Activated CD4-positive, alpha-beta T cell treated with anti-CD3 and anti-CD28 coated beads, Interleukin-2, Interleukin-4, amounts not matched to agents 100 ng/mL and 50 ng/mL, durations not matched to agents 16 hours and 8 hours (primary cell): ENCODE data around the gene C16orf78.
A peak's percentile ranks its signal among the peaks of the same experiment; 100 is the strongest.

Experiments
- DNase-seq: peaks from one replicate; pipeline ENCODE4 v3.0.0-alpha.2; 2020; ENCODE audit warnings: low spot score

Gene C16orf78

DNA sequence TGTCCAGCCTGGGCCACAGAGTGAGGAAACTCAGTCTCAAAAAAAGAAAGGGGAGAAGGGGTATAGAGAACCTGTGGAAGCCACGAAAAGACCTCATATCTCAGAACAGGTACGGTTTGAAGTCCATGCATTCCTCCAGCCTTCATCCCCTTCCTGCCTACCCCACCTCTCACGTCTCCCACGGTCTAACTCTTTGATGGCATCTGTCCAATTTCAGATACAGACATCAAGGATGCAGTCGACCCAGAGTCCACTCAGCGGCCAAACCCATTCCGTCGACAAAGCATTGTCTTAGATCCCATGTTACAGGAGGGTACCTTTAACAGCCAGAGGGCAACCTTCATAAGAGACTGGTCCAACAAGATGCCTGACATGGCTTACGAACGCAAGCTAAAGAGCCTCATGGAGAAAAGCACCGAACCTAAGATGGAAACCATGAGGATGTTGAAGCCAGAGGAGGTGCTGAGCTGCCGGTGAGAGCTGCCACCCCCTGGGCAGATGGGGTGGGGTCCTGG lies 22.7 kb downstream of the C16orf78 start:
- DNase-seq, result no peak

DNA sequence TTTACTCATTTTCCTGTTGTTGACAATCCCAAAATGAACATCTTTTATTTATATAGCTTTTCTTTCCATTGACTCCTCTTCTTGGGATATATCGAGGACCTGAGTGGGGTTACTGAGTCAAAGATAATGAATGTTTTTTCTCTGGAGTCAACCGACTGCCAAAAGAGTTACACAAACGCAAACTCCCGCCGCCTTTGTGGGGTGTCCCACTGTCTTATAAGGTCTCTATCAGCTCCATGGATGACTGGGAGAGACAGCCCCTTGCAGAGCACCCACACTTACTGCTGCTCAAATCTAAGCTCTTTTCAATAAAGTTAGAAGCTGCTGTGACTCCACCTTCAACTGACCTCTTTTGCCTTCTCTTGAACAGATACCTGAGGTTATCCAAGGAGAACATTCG lies 25.2 kb downstream of the C16orf78 start:
- no peak for DNase-seq

DNA sequence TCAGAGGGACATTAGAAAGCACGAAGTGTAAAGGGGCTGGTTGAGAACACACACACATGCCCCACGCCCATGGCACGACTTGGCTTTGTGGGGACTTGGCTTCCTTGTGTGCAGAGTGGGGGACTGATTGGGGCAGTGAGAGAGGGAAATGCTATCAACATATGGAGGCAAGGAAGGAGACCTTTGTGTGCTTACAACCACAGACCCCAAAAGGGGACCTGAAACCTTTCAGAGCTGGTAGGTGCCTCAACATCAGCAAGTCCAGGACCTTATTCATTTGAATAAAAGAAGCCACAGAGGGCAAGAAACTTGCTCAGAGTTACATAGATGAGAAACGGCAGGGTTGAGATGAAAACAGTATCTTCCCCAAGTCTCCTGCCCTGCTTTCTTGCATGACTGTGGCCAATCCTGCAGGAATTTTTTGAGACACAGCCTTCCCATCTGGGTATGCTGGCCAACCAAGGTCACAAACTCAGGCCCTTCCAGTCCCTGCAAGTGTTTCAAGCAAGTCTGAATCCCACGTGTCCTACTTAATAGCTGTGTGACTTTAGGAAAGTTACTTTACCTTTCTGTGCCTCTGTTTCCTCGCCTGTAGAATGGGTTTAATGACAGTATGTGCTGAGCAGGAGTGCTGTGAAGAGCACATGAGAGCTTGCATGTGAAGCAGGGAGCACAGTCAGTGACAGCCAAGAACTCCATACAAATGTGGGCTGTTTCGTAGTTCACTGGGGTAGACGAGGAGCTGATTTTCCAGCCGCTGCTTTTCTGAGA lies 26.2 kb downstream of the C16orf78 start:
- DNase-seq, result no peak

DNA sequence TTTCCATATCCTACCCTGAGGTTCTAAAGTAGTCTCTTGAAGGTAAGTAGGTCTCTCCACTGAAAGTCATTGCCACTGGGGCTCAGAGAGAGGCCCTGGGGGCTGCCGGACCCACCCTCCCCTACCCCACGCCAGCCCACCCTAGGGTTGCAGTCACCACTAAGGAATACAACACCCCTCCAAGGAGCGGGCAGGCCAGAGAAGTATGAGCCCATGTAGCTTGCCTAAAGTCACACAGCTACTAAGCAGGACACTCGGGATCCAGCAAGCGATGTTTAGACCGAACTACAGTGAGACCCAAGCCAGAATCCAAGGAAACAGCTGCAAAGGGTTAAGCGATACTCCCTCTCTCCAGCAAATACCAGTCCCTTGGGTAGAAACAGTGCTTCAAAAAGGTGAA lies 27.0 kb downstream of the C16orf78 start:
- no peak for DNase-seq

DNA sequence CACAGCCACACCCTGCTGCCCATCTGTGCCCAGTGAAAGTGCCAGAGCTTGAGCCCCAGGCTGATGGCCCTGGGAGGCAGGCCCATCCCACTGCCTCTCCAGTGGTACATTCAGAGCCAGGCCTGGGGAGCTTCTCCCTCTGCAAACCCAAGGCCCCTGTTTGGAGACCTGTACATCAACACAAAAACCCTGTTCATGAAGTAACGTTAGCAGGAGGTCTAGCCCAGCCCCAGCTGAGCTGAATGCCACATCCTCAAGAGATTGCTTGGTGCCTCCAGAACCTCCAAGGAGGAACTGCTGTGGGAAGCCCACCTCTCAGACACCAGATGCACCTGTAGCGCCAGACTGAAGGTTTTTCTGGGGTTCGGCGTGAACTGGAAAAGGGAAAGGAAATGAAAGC lies 31.5 kb downstream of the C16orf78 start:
- no peak for DNase-seq

DNA sequence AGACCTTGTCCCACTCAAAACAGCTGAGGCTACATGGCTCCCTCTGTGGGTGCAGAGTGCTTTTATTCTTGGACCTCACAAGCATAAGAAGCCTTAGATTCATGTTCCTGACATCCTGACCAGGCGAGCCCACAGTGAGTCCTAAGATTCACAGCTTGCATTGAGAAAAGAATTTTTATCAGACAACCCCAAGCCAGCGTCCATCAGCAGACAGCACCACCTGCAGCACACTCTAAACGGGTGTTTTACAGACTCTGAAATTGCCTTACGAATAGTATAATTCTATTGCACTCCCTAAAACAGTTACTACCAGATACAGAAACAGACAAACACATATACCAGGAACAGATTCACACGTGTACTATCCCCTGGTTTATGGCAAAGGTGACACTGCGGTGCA lies 31.9 kb downstream of the C16orf78 start:
- no peak for DNase-seq

DNA sequence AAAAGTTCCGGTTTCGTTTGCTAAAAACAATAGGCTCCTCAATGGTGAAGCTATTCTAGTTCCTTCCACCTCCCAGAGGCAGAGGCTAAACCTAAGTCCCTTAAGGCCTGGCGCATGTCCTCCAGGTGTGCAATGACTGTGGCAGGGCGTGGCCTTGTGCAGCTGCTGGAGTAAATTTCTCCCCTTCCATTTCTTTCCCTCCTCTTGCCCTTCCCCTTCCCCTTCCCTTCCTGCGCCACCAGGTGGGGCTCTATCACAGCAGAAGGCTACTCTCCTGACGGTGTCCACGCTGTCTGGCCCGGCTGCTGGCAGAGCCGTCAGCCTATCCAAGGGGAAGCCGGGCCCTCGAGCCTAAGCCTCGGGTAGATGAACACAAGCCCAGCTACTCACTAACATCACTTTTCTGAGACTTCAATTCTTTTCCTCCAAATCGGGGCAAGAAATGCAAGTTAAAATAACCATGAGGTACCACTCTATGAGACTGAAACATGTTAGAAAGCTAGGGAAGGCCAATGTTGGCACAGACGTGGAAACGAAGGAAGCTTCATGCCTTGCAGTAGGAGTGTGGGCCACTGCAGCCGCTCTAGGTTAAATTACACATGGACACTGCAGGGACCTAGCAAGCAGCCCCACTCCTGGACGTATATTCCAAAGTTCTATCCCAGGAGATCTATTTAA lies 34.4 kb downstream of the C16orf78 start:
- DNase-seq, result peak; percentile 58

DNA sequence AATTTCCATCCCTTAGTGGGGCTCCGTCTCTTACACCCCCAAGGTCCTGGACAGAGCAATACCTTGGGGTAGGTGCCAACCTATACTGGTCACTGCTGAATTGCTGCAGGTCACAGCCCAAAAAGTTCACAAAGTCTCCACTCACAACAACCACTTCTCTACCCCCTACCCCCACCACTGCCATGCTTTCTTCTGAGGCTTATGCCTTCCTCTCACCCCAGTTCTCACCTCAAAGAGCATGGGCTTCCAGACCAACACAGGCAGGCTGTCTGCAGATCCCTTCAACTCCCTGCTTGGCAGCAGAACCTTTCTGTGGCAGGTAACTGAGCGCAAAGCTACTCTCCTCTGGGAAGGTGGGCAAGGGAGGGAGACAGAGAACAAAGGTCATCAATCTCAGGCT lies 35.5 kb downstream of the C16orf78 start:
- DNase-seq, result no peak

DNA sequence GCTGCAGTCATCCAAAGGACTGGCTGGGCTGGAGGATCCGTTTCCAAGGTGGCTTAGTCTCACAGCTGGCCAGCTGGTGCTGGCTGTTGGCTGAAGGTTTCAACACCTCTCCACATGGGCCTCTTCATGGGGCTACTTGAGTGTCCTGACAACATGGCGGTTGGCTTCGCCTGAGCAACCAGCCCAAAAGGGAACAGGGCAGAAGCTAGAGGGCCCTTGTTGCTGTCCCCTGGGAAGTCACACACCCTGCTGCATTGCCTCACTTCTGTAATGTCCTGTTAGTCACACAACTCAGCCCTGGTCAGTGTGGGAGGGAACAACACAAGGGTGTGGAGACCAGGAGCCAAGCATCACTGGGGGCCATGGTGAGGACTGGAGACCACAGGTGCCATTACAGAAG lies 36.6 kb downstream of the C16orf78 start:
- no peak for DNase-seq

DNA sequence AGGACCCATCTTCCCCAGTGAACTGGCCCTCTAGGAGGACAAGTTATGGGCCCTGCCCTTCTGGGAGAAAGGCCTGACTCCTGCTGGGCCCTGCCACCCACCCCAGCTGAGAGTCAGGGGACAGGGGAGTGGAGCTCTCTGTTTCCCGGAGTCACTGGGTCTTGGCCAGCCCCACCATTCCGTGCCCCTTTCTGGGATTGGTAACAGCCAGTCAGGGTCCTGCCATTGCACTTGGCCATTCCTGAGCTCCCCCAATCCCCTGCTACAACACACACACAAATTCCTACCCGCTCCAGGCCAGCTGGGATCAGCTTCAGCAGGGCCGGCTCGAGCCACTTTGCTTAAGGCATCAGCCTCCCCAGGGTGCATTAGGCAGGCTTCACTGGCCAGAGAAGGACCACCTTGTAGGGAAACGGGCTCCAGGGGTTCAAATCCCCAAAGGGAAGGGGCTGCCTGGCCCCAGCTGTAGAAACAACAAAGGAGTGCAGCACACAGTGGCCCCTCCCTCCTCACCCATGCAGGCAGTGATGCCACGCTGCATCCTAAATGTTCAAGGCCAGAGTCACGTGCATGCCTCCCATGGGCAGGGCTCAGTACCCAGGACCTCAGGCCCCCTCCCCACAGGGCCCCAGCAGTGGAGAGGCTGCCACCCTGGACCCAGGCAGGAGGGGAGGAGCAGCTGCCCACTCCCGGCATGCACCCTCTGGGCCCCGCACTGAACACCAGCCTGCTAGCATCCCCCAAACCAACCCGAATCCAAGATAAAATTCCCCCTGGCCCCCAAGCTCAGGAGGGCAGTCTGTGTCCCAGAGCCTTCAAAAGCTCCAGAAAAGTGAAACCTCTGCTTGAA lies 37.7 kb downstream of the C16orf78 start:
- no peak for DNase-seq

DNA sequence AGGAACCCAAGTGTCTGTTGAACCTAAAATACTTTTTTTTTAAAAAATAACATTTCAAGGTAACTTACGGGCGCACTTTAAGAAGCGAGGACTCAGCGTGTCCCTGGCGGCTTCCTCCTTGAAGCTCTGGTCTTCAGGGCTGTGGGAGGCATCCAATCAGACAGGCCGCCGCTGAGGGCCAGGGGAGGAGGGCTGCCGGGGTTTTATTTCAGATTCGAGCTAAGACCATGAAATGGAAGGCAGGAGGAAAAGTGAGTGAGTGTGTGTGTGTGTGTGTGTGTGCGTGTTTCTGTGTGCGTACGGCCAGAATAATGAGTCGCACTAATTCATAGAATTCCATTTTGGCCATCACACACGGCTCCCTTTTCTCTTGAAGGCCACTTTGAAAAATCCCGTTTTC lies 41.1 kb downstream of the C16orf78 start:
- DNase-seq, result no peak

DNA sequence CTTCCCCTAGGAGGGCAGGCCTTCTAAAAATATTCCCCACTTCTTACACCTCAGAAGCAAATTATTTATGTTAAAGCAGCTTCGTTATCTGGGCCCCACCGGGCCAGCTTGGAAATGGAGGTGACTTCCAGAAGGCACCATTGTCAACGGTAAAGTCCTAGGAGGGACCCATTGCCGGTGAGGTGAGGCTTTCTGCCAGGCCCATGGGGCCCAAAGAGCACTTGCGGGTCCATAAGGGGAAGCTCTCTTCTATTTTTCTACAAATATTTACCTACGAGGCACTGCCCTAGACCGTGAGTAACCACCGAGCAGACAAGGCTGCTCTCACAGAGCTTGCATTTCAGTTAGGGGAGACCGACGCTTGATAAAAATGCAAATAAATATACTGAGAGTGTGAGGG lies 41.5 kb downstream of the C16orf78 start:
- no peak for DNase-seq

DNA sequence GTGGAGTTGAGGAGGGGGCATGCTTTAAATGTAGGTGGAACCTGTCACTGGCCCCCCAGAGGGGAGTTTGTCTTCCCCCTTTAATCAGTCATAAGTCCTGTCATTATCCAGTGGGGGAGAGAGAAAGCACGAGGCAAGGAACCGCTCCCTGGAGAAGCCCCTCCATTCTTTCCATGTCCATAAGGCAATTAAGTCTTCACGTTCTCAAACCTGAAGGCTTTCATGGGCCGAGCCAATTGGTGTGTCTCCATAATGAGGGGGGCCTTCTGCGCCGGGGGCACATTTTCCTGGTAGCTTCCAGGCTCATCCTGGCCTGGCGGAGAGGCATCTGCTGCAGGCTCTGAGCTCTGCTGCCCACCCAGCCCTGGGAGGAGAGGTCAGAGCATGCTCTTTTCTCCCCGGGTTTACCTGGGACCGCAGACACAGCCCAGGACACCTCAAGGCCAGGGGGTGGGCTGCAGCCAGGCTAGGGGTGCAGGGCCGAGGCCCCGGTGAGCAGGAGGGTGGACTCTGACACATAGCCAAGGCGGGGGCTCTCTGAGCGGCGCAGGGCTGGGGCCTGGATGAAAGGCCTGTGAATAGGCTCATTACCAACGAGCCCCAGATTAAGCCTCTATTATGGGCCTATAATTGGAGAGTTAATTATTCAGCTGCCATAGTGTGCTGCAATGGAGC lies 42.5 kb downstream of the C16orf78 start:
- no peak for DNase-seq

DNA sequence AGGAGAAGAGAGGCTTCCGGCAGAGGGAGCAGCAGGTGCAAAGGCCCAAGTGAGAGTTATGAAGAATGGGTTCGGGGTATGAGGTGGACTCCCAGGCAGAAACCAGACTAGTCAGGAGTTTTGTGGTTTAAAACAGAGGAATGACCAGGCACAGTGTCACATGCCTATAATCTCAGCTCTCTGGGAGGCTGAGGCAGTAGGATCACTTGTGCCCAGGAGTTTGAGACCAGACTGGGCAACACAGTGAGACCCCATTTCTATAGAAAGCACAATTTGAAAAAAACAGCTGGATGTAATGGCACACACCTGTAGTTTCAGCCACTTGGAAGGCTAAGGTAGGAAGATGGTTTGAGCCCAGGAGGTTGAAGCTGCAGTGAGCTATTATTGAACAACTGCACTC lies 43.8 kb downstream of the C16orf78 start:
- no peak for DNase-seq

DNA sequence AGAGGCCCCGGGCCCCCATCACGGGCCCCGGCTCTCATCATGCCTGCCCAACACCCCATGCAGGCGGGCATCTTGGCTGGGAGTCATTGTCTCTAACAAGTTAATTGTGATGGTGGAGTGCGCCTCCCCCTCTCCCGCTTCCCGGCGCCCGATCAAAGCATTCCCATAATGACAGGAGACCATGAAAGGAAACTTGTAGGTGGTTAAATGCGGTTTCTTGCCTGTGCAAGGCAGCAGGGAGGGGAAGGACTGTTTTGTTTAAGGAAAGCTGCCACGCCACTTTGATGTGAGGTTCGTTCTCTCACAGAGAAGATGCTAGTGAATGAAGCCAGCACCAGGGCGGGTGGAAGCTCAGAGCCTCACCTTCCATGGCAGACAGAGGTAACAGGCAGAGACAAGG lies 45.4 kb downstream of the C16orf78 start:
- DNase-seq, result no peak

DNA sequence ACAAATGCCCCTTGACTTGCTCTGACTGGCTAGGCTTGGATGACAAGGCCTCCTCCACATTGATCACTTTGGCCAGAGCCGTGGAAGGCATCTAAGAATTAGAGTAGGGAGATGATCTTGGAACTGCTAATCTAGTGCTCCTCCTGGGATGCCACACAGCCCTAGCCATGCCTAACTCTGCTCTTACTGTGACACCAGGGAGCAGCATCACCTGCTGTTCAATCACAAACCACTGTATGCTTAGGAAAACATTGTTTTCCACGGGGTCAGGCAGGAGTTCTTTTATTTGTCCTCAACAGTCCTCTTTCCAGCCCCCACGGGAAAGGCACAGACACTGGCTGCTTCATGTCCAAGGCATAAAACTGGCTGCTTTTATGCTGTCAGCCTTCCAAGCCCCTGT lies 46.3 kb downstream of the C16orf78 start:
- no peak for DNase-seq

DNA sequence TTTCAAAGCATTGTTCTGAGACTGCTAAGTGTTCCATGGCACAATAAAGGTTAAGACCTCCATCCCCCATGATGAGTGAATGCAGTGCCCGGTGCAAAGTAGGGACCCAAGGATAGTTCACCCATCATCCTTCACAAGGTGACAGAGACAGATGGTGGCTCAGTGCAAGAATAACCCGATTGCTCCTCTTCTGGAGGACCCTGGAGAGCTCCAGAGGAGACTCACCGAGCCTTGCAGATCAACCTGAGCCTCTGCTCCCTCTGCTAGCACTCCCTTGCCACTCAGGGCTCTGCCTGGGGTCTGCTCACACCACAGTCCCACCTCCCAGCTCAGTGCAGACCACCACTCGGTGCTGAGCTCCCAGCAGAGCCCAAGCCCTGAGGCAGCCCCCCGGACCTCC lies 49.3 kb downstream of the C16orf78 start:
- no peak for DNase-seq

DNA sequence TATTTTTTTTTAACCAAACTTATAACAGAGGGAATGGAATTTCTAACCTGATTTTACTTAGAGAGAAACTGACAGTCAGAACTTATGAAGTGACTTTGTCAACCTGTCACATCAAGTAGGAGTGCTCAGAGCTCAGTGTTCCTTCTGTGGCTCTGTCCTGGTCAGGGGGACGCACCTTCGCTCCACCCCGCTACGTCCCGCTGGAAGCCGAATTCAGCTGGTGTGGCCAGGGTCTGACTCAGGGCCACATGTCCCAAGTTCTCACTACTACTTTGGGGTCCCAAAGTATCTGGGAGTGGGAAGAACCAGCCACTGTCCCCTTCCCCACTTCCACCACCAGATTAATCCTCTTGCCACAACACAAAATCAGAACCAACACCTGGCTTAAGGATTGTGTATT lies 51.4 kb downstream of the C16orf78 start:
- no peak for DNase-seq

DNA sequence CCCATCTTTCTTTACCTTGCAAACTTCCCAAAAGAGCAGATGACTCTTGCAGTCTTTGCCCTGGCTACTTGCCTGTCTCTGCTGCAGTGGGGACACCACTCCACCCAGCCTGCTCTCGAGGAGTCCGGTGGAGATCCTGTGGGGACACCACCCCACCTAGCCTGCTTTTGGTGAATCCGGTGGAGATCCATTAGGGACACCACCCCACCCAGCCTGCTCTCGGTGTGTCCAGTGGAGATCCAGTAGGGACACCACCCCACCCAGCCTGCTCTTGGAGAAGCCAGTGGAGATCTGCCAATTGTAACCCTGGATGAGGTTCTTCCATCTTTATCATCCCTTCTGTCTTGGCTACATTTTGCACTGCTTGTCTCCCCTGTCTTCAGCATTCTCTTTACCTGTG lies 54.2 kb downstream of the C16orf78 start:
- no peak for DNase-seq

DNA sequence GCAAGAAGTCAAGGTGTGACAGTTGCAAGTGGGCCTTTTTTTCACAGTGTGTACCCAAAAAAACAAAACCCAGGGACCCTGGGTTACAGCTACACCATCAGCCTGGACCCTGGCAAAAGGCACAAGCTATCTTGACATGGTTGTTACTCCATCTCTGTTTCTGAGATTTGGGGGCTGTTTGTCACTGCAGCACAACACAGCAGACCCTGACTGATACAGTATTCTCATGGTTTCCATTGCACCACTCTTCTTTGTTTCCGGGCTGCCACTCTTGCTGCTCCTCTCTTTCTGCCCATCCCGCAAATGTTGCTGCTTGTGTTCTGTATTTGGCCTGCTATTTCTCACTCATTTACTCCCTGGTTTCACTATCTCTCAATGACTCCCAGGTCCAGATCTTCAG lies 55.2 kb downstream of the C16orf78 start:
- DNase-seq, result no peak

DNA sequence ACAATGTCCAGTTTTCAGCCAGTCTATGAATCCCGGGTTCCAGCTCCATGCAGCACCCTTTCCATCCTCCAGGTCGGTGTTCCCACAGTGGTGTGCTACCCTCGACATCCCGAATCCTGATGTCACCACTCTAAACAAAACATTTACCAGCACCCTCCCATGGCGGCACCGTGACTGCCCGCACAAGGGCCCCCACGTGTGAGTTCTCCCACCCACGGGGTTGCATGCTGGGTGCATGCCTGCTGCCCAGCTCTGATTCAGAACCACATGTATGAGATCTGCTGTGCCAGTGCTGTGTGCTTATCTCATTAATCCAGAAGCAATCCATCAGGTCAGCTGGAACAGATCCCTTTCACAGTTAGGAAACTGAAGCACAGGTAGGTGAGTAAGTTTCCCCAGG lies 57.4 kb downstream of the C16orf78 start:
- DNase-seq, result no peak

DNA sequence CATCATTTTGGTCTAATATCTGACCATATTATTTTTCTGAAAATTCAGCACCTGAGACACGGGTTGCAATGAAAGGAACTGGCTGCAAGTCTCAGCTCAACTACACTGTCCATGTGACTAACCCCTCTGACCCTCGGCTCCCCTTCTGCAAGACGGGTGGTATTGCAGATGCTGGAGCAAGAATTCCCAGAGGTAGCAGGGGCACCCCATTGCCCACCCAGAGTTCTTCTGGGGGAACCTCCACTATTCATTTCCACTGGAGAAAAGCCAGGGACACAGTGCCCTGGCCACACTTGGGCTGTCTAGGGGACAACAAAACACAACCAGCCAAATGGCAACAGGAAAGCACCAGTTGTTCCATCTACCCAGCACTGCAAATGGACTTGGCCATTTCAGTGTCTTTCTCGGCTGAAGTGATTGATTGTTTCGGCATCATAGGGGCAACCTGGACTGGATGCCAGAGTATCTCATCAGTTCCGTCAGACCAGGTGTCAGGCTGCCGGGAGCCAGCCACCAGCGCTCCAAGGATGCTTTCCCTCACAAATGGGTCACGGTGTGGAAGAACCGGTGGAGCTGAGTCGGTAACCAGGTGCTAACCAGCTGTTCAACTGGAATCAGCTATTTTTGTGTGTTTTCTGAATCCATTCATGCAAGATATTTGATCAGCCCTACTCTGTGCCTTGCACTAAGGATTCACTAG lies 58.1 kb downstream of the C16orf78 start:
- DNase-seq, result no peak
